Measurements from ENCODE around the gene UQCR10.

- TF ChIP-seq CTCF (IDR thresholded peaks at IDR 0.05) (no peak), EP300 (IDR thresholded peaks at IDR 0.05) (no peak)
These were observed 46.0 kb downstream of the UQCR10 start for GRCh38 chr22:29813126-29813525.

All from sigmoid colon (tissue), 4 donors.